GM12878 (cell line): ENCODE measurements around the gene OR4C11. TPM values are rescaled to one million over a fixed set of nuclear protein-coding genes. Genes with fewer than 3 reads are reported as not detected.

ENCODE experiments used
- ATAC-seq: fragments of 200-7000 bp; cut with Tn5 transposase; 3 replicates; pipeline ENCODE4 v1.9.1; 2020; ENCODE audit warnings: mild to moderate bottlenecking, moderate library complexity
- BruUV-seq: library from RNA; stranded (reverse); fragments of 400-500 nt; replicated peaks from 2 replicates; lab custom pipeline; 2021; lab: Mats Ljungman, UMichigan
- CTCF ChIA-PET: fragments of 300-600 bp; sonication (Branson Sonifier 250); formaldehyde crosslinking; extraction: SDS; loops from one replicate; lab custom pipeline; 2021; ENCODE audit warnings: inconsistent platforms; lab: Yijun Ruan, JAX
- POLR2A ChIA-PET: fragments of 350-600 bp; formaldehyde crosslinking; extraction: SDS; loops from one replicate; lab custom pipeline; 2021; ENCODE audit warnings: inconsistent platforms; lab: Charles Lee
- RAD21 ChIA-PET: fragments of 300-600 bp; sonication (Branson Sonifier 250); formaldehyde crosslinking; loops from one replicate; lab custom pipeline; 2023; ENCODE audit warnings: antibody characterized with exemption; ENCODE audit not compliant: unreplicated experiment; lab: Charles Lee
- SMC1A ChIA-PET: fragments of 300-600 bp; sonication (Branson Sonifier 250); formaldehyde crosslinking; loops from one replicate; lab custom pipeline; 2023; ENCODE audit not compliant: unreplicated experiment, uncharacterized antibody; lab: Charles Lee
- DNase-seq: peaks from one replicate; pipeline ENCODE4 v3.0.0-alpha.2; 2011; ENCODE audit warnings: low read depth, low spot score
- FAIRE-seq: peaks from 3 replicates; lab custom pipeline; 2011; peaks lifted over from hg19 to GRCh38; lab: Jason Lieb, UNC
- H2AFZ ChIP-seq: 2 replicates; pipeline ENCODE4 v1.6.0; 2011; ENCODE audit warnings: low read depth, low read length, control low read depth; ENCODE audit not compliant: control insufficient read depth
- H3K27ac ChIP-seq: 2 replicates; pipeline ENCODE4 v1.5.1; 2011; ENCODE audit warnings: control low read depth; ENCODE audit not compliant: control insufficient read depth, insufficient read depth
- H3K27me3 ChIP-seq, 2 experiments: replicated peaks in 1 of 2; 2 replicates each; pipeline versions ENCODE4 v1.6.0 to v1.6.1; 2011; ENCODE audit warnings: low read length in 1 of 2; ENCODE audit not compliant: control insufficient read depth in 2 of 2, insufficient read depth in 2 of 2
- H3K36me3 ChIP-seq, 2 experiments: 2 replicates each; pipeline ENCODE4 v1.5.1; 2011; ENCODE audit warnings: low read length in 1 of 2; ENCODE audit not compliant: control insufficient read depth in 2 of 2, insufficient read depth in 2 of 2
- H3K4me1 ChIP-seq: 2 replicates; pipeline ENCODE4 v1.6.1; 2011; ENCODE audit warnings: mild to moderate bottlenecking, low read length, moderate library complexity, mixed read lengths; ENCODE audit not compliant: control insufficient read depth, insufficient read depth
- H3K4me2 ChIP-seq: 2 replicates; pipeline ENCODE4 v1.6.0; 2011; ENCODE audit warnings: control low read depth; ENCODE audit not compliant: control insufficient read depth, insufficient read depth
- H3K4me3 ChIP-seq: fragments of 200-600 bp; sonication (generic); 2 replicates; pipeline ENCODE4 v1.5.1; 2016
- H3K79me2 ChIP-seq: 2 replicates; pipeline ENCODE4 v1.6.0; 2011; ENCODE audit warnings: low read length; ENCODE audit not compliant: control insufficient read depth, insufficient read depth
- H3K9ac ChIP-seq: 2 replicates; pipeline ENCODE4 v1.8.0; 2011; ENCODE audit warnings: low read length, control low read depth, mixed read lengths; ENCODE audit not compliant: control insufficient read depth, insufficient read depth
- H3K9me3 ChIP-seq: replicated peaks from 3 replicates; pipeline ENCODE4 v1.5.1; 2011; ENCODE audit warnings: mild to moderate bottlenecking, low read length; ENCODE audit not compliant: control insufficient read depth, insufficient read depth
- H4K20me1 ChIP-seq: 2 replicates; pipeline ENCODE4 v1.6.0; 2011; ENCODE audit not compliant: control insufficient read depth, insufficient read depth
- HDGF ChIP-seq: fragments of 450-650 bp; IDR thresholded peaks from 2 replicates; pipeline ENCODE4 v1.6.1; 2016; ENCODE audit warnings: antibody characterized with exemption
- MXI1 ChIP-seq: fragments of 150-350 bp; IDR thresholded peaks from 2 replicates; pipeline ENCODE4 v1.6.1; 2011; ENCODE audit warnings: low read depth, mild to moderate bottlenecking, inconsistent platforms, low read length, improper control_type of control experiment
- RB1 ChIP-seq: fragments of 450-650 bp; formaldehyde crosslinking; IDR thresholded peaks from 2 replicates; pipeline ENCODE4 v1.6.1; 2017; ENCODE audit warnings: mild to moderate bottlenecking, borderline replicate concordance
- TAF1 ChIP-seq: IDR thresholded peaks from 2 replicates; pipeline ENCODE4 v1.6.1; 2011; ENCODE audit warnings: mild to moderate bottlenecking, low read depth, low read length, borderline replicate concordance
- in situ Hi-C: fragments of 300-500 bp; cut with MboI; formaldehyde crosslinking; loops from 9 replicates; pipeline ENCODE4 v1.14.3; 2018; ENCODE audit warnings: mixed read lengths
- intact Hi-C: fragments of 100-400 bp; cut with micrococcal nuclease; formaldehyde crosslinking; loops from one replicate; pipeline ENCODE4 v1.14.2; 2022; ENCODE audit not compliant: unreplicated experiment
- polyA plus RNA-seq, 11 experiments: library from polyadenylated mRNA; depleted of rRNA in 4 of 11; unstranded in 6 of 11; stranded (reverse) in 5 of 11; fragments of >200 nt; fragmentation: Nextera tagmentation in 4 of 11; fragmentation: Illumina TruSeq in 1 of 11; extraction: Ambion mirVana in 4 of 11; extraction: Trizol in 1 of 11; gene quantifications; 1 replicate in 1 of 11; 2 replicates in 10 of 11; pipeline versions ENCODE4 v1.2.1 to v1.2.3, GENCODE V29; 2011 to 2016; ENCODE audit warnings: inconsistent platforms in 2 of 11, missing spikeins in 2 of 11, low read depth in 1 of 11
- total RNA-seq, 4 experiments: library from RNA; depleted of rRNA in 3 of 4; stranded (reverse); fragments of >200 nt in 3 of 4; fragmentation: Illumina TruSeq in 1 of 4; extraction: Trizol in 1 of 4; gene quantifications; 2 replicates each; pipeline versions ENCODE4 v1.2.1 to v1.2.3, GENCODE V29; 2013 to 2021
- TF ChIP-seq, protein P1 (sequence below): IDR thresholded peaks from 2 replicates; pipeline ENCODE4 v1.6.1; 2011; ENCODE audit warnings: borderline replicate concordance, low read depth, mild to moderate bottlenecking, moderate library complexity, low read length; ENCODE audit not compliant: insufficient read depth, poor library complexity, severe bottlenecking
- TF ChIP-seq, protein P2 (sequence below): IDR thresholded peaks from 2 replicates; pipeline ENCODE4 v1.6.1; 2012; ENCODE audit warnings: mild to moderate bottlenecking, low read depth, low read length
- TF ChIP-seq, protein P3 (sequence below): IDR thresholded peaks from 2 replicates; pipeline ENCODE4 v1.6.1; 2012; ENCODE audit warnings: low read depth, low read length, improper control_type of control experiment

The OR4C11 gene
- total and polyA plus RNA-seq, 10 of the 15 experiments (the other 5 are each of a cell fraction or from before 2014, with no cell fraction given), result not detected

DNA sequence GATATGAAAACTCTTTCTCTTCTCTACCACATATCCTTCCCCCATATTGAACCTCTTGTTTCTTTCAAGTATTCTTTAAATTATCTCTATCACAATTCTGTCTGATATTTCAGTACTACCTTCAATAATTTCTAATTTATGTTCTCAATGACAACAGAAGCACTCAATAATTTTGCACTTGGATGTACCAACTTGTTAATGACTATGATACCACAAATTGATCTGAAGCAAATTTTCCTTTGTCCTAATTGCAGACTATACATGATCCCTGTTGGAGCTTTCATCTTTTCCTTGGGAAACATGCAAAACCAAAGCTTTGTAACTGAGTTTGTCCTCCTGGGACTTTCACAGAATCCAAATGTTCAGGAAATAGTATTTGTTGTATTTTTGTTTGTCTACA, 53.3 kb downstream of the OR4C11 start, which contains the start of gene OR4C15:
Gene OR4C15 (plus strand): TSS at position 301 of the 400 bp plus-strand sequence. CDS start 0 bp downstream, at position 301.
- DNase-seq (no peak), ATAC-seq (no peak), FAIRE-seq (no peak)
- no peak within 1 kb of the TSS for H2AFZ ChIP-seq
- no TSS peak for BruUV-seq
- ChIA-PET RAD21 (no interaction called here), CTCF (no interaction called here), SMC1A (no interaction called here), POLR2A (no interaction called here)
- H3K4me3 ChIP-seq, result no peak within 1 kb of the TSS
- H3K4me2 ChIP-seq, result no peak within 1 kb of the TSS
- no peak within 1 kb of the TSS for H3K9ac ChIP-seq
- no peaks in the 10 kb centered on the region for H3K9me3 ChIP-seq
- no peaks in the 10 kb centered on the region for H3K36me3 ChIP-seq
- intact Hi-C loops, result loop anchor here (10.0 kb wide), 1 partner anchor 151 kb away; no protein-coding TSS in a partner anchor
- H4K20me1 ChIP-seq, result no peaks in the 10 kb centered on the region
- no peaks in the 10 kb centered on the region for H3K79me2 ChIP-seq
- no peaks in the 10 kb centered on the region for H3K27me3 ChIP-seq
- no peak for TF ChIP-seq TAF1
- no peak for TF ChIP-seq MXI1
- TF ChIP-seq, protein P1, sequence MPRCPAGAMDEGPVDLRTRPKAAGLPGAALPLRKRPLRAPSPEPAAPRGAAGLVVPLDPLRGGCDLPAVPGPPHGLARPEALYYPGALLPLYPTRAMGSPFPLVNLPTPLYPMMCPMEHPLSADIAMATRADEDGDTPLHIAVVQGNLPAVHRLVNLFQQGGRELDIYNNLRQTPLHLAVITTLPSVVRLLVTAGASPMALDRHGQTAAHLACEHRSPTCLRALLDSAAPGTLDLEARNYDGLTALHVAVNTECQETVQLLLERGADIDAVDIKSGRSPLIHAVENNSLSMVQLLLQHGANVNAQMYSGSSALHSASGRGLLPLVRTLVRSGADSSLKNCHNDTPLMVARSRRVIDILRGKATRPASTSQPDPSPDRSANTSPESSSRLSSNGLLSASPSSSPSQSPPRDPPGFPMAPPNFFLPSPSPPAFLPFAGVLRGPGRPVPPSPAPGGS, result no peak
- TF ChIP-seq, protein P2, sequence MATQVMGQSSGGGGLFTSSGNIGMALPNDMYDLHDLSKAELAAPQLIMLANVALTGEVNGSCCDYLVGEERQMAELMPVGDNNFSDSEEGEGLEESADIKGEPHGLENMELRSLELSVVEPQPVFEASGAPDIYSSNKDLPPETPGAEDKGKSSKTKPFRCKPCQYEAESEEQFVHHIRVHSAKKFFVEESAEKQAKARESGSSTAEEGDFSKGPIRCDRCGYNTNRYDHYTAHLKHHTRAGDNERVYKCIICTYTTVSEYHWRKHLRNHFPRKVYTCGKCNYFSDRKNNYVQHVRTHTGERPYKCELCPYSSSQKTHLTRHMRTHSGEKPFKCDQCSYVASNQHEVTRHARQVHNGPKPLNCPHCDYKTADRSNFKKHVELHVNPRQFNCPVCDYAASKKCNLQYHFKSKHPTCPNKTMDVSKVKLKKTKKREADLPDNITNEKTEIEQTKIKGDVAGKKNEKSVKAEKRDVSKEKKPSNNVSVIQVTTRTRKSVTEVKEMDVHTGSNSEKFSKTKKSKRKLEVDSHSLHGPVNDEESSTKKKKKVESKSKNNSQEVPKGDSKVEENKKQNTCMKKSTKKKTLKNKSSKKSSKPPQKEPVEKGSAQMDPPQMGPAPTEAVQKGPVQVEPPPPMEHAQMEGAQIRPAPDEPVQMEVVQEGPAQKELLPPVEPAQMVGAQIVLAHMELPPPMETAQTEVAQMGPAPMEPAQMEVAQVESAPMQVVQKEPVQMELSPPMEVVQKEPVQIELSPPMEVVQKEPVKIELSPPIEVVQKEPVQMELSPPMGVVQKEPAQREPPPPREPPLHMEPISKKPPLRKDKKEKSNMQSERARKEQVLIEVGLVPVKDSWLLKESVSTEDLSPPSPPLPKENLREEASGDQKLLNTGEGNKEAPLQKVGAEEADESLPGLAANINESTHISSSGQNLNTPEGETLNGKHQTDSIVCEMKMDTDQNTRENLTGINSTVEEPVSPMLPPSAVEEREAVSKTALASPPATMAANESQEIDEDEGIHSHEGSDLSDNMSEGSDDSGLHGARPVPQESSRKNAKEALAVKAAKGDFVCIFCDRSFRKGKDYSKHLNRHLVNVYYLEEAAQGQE, result no peak
- TF ChIP-seq RB1, result no peak
- TF ChIP-seq, protein P3, sequence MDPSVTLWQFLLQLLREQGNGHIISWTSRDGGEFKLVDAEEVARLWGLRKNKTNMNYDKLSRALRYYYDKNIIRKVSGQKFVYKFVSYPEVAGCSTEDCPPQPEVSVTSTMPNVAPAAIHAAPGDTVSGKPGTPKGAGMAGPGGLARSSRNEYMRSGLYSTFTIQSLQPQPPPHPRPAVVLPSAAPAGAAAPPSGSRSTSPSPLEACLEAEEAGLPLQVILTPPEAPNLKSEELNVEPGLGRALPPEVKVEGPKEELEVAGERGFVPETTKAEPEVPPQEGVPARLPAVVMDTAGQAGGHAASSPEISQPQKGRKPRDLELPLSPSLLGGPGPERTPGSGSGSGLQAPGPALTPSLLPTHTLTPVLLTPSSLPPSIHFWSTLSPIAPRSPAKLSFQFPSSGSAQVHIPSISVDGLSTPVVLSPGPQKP, result no peak
- TF ChIP-seq HDGF, result no peak
- H3K4me1 ChIP-seq, result no peaks in the 10 kb centered on the region
- in situ Hi-C loops, result no loop called here
- H3K27ac ChIP-seq, result no peak within 1 kb of the TSS

Other genes starting within 250 kb of the OR4C11 start
Only the 7 nearest of the 12 such genes appear.
- not detected in 2 replicates for gene OR4C15, start 53.2 kb downstream of the OR4C11 start, total RNA-seq (2014; rRNA removed)
- not detected in 2 replicates for gene OR4C15, start 53.2 kb downstream of the OR4C11 start, total RNA-seq (2014; rRNA removed; fragmentation: Illumina TruSeq; extraction: Trizol)
- not detected in 2 replicates for gene OR4C15, start 53.2 kb downstream of the OR4C11 start, total RNA-seq (2021)
- not detected in 2 replicates for gene OR4C15, start 53.2 kb downstream of the OR4C11 start, polyA plus RNA-seq (2011; rRNA removed)
- not detected in 2 replicates for gene OR4C15, start 53.2 kb downstream of the OR4C11 start, polyA plus RNA-seq (2014; fragmentation: Illumina TruSeq; extraction: Trizol)
- gene OR4C15, start 53.2 kb downstream of the OR4C11 start, polyA plus RNA-seq (2014; fragmentation: Nextera tagmentation; extraction: Ambion mirVana), result not detected
- gene OR4C15, start 53.2 kb downstream of the OR4C11 start, polyA plus RNA-seq (2014; rRNA removed), result not detected in 2 replicates
- gene OR4C15, start 53.2 kb downstream of the OR4C11 start, polyA plus RNA-seq (2016; fragmentation: Nextera tagmentation; extraction: Ambion mirVana), result not detected
- gene OR4C16, start 35.5 kb downstream of the OR4C11 start, total RNA-seq (2014; rRNA removed), result not detected in 2 replicates
- not detected in 2 replicates for gene OR4C16, start 35.5 kb downstream of the OR4C11 start, total RNA-seq (2014; rRNA removed; fragmentation: Illumina TruSeq; extraction: Trizol)
- gene OR4C16, start 35.5 kb downstream of the OR4C11 start, total RNA-seq (2021), result not detected in 2 replicates
- not detected in 2 replicates for gene OR4C16, start 35.5 kb downstream of the OR4C11 start, polyA plus RNA-seq (2011; rRNA removed)
- gene OR4C16, start 35.5 kb downstream of the OR4C11 start, polyA plus RNA-seq (2014; fragmentation: Illumina TruSeq; extraction: Trizol), result not detected in 2 replicates
- gene OR4C16, start 35.5 kb downstream of the OR4C11 start, polyA plus RNA-seq (2014; fragmentation: Nextera tagmentation; extraction: Ambion mirVana), result not detected
- gene OR4C16, start 35.5 kb downstream of the OR4C11 start, polyA plus RNA-seq (2014; rRNA removed), result not detected in 2 replicates
- not detected for gene OR4C16, start 35.5 kb downstream of the OR4C11 start, polyA plus RNA-seq (2016; fragmentation: Nextera tagmentation; extraction: Ambion mirVana)
- not detected in 2 replicates for gene OR4P4, start 27.5 kb upstream of the OR4C11 start, total RNA-seq (2014; rRNA removed)
- not detected in 2 replicates for gene OR4P4, start 27.5 kb upstream of the OR4C11 start, total RNA-seq (2014; rRNA removed; fragmentation: Illumina TruSeq; extraction: Trizol)
- not detected in 2 replicates for gene OR4P4, start 27.5 kb upstream of the OR4C11 start, total RNA-seq (2021)
- not detected in 2 replicates for gene OR4P4, start 27.5 kb upstream of the OR4C11 start, polyA plus RNA-seq (2011; rRNA removed)
- gene OR4P4, start 27.5 kb upstream of the OR4C11 start, polyA plus RNA-seq (2014; fragmentation: Illumina TruSeq; extraction: Trizol), result not detected in 2 replicates
- not detected for gene OR4P4, start 27.5 kb upstream of the OR4C11 start, polyA plus RNA-seq (2014; fragmentation: Nextera tagmentation; extraction: Ambion mirVana)
- not detected in 2 replicates for gene OR4P4, start 27.5 kb upstream of the OR4C11 start, polyA plus RNA-seq (2014; rRNA removed)
- not detected for gene OR4P4, start 27.5 kb upstream of the OR4C11 start, polyA plus RNA-seq (2016; fragmentation: Nextera tagmentation; extraction: Ambion mirVana)
- gene OR4S2, start 40.7 kb upstream of the OR4C11 start, total RNA-seq (2014; rRNA removed), result not detected in 2 replicates
- not detected in 2 replicates for gene OR4S2, start 40.7 kb upstream of the OR4C11 start, total RNA-seq (2014; rRNA removed; fragmentation: Illumina TruSeq; extraction: Trizol)
- gene OR4S2, start 40.7 kb upstream of the OR4C11 start, total RNA-seq (2021), result not detected in 2 replicates
- not detected in 2 replicates for gene OR4S2, start 40.7 kb upstream of the OR4C11 start, polyA plus RNA-seq (2011; rRNA removed)
- gene OR4S2, start 40.7 kb upstream of the OR4C11 start, polyA plus RNA-seq (2014; fragmentation: Illumina TruSeq; extraction: Trizol), result not detected in 2 replicates
- not detected for gene OR4S2, start 40.7 kb upstream of the OR4C11 start, polyA plus RNA-seq (2014; fragmentation: Nextera tagmentation; extraction: Ambion mirVana)
- not detected in 2 replicates for gene OR4S2, start 40.7 kb upstream of the OR4C11 start, polyA plus RNA-seq (2014; rRNA removed)
- not detected for gene OR4S2, start 40.7 kb upstream of the OR4C11 start, polyA plus RNA-seq (2016; fragmentation: Nextera tagmentation; extraction: Ambion mirVana)
- 0.16 and 0.34 TPM in 2 replicates for gene OR4C6, start 54.6 kb upstream of the OR4C11 start, total RNA-seq (2014; rRNA removed)
- gene OR4C6, start 54.6 kb upstream of the OR4C11 start, total RNA-seq (2014; rRNA removed; fragmentation: Illumina TruSeq; extraction: Trizol), result 0.18 and 0.27 TPM in 2 replicates
- gene OR4C6, start 54.6 kb upstream of the OR4C11 start, total RNA-seq (2021), result not detected in 2 replicates
- 0.30 and 0.52 TPM in 2 replicates for gene OR4C6, start 54.6 kb upstream of the OR4C11 start, polyA plus RNA-seq (2011; rRNA removed)
- 0.22 and 0.59 TPM in 2 replicates for gene OR4C6, start 54.6 kb upstream of the OR4C11 start, polyA plus RNA-seq (2014; fragmentation: Illumina TruSeq; extraction: Trizol)
- gene OR4C6, start 54.6 kb upstream of the OR4C11 start, polyA plus RNA-seq (2014; fragmentation: Nextera tagmentation; extraction: Ambion mirVana), result under 1 TPM; 0.42 to 0.53 TPM
- 0.16 TPM in 1 of 2 replicates, not detected in the other for gene OR4C6, start 54.6 kb upstream of the OR4C11 start, polyA plus RNA-seq (2014; rRNA removed)
- gene OR4C6, start 54.6 kb upstream of the OR4C11 start, polyA plus RNA-seq (2016; fragmentation: Nextera tagmentation; extraction: Ambion mirVana), result under 1 TPM in 1 of 2 experiments, not detected in 1; 0.60 TPM
- gene OR5D13, start 165.8 kb upstream of the OR4C11 start, total RNA-seq (2014; rRNA removed), result not detected in 2 replicates
- gene OR5D13, start 165.8 kb upstream of the OR4C11 start, total RNA-seq (2014; rRNA removed; fragmentation: Illumina TruSeq; extraction: Trizol), result not detected in 2 replicates
- not detected in 2 replicates for gene OR5D13, start 165.8 kb upstream of the OR4C11 start, total RNA-seq (2021)
- gene OR5D13, start 165.8 kb upstream of the OR4C11 start, polyA plus RNA-seq (2011; rRNA removed), result not detected in 2 replicates
- gene OR5D13, start 165.8 kb upstream of the OR4C11 start, polyA plus RNA-seq (2014; fragmentation: Illumina TruSeq; extraction: Trizol), result not detected in 2 replicates
- not detected for gene OR5D13, start 165.8 kb upstream of the OR4C11 start, polyA plus RNA-seq (2014; fragmentation: Nextera tagmentation; extraction: Ambion mirVana)
- not detected in 2 replicates for gene OR5D13, start 165.8 kb upstream of the OR4C11 start, polyA plus RNA-seq (2014; rRNA removed)
- not detected for gene OR5D13, start 165.8 kb upstream of the OR4C11 start, polyA plus RNA-seq (2016; fragmentation: Nextera tagmentation; extraction: Ambion mirVana)
- gene OR5D14, start 187.9 kb upstream of the OR4C11 start, total RNA-seq (2014; rRNA removed), result not detected in 2 replicates
- not detected in 2 replicates for gene OR5D14, start 187.9 kb upstream of the OR4C11 start, total RNA-seq (2014; rRNA removed; fragmentation: Illumina TruSeq; extraction: Trizol)
- gene OR5D14, start 187.9 kb upstream of the OR4C11 start, total RNA-seq (2021), result not detected in 2 replicates
- gene OR5D14, start 187.9 kb upstream of the OR4C11 start, polyA plus RNA-seq (2011; rRNA removed), result not detected in 2 replicates
- not detected in 2 replicates for gene OR5D14, start 187.9 kb upstream of the OR4C11 start, polyA plus RNA-seq (2014; fragmentation: Illumina TruSeq; extraction: Trizol)
- not detected for gene OR5D14, start 187.9 kb upstream of the OR4C11 start, polyA plus RNA-seq (2014; fragmentation: Nextera tagmentation; extraction: Ambion mirVana)
- not detected in 2 replicates for gene OR5D14, start 187.9 kb upstream of the OR4C11 start, polyA plus RNA-seq (2014; rRNA removed)
- gene OR5D14, start 187.9 kb upstream of the OR4C11 start, polyA plus RNA-seq (2016; fragmentation: Nextera tagmentation; extraction: Ambion mirVana), result not detected